ENCODE data around the gene ROBO4.
A peak's percentile ranks its signal among the peaks of the same experiment; 100 is the strongest.

ROBO4 gene

DNA sequence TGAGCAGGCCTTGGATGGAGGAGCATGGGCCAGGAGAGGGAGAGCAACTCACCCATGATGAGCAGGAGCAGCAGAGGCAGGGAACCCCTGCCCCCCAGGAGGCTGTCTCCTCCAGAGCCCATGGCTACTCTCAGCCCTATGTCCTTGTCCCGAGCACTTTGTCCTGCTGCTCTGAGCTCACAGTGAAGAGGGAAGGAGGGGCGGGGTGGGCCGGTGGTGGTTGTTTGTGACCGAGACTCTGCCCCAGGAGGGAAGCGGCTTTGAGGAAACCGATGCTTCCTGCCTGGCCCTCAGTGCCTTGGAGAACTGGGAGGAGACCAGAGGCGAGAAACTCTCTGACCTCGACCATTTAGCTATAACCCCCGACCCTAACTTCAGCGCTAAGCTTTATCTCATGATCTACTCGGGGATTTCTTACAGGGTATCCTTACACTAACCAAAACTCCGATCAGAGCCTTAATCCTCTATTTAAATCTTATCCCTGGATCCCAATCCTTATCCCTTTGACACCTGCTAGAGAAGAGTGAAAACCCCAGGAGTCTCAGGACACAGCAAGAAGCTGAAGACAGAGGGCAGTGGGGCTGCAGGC, at the start of gene ROBO4:
TSS of gene ROBO4 (minus strand) at position 192 of the 589 bp plus-strand sequence. CDS start at position 122, 70 bp downstream.
- no peak for DNase-seq (ENCODE audit: low read depth)

DNA sequence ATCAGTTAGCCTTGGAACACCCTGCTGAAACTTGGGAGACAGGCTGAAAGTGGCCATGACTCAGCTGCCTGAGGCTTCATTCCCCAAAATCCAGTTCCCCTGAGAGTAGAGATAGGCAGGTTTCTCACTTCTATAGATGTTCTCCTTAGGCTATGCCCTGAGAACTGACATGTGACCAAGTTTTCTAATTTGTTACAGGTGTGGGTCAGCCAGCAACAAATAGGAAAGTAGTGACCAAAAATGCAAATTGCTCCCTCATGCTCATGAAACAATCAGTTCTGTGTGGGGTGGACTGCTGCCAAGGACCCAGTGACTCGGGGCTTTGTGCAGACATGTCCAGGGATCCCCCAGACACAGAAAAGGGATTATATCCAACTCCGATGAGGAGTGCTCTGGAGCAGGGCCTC, 49.1 kb upstream of the ROBO4 start:
- no peak for DNase-seq (ENCODE audit: low read depth)

DNA sequence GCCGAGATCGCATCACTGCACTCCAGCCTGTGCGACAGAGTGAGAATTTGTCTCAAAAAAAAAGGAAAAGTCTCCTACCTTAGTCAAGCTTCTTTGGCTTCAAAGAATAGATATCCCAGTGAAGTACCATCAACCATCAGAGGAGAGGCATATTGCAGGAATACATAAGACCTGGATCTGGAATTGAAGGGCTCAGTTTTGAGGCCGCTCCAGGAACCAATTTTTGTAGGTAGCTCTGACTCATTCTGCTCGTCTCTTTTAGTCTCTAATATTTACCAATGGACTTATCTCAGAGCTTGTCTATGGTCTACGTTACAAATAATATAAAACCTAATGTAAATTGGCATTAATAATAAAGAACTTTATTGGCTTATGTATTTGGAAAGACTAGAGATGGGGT, 48.2 kb upstream of the ROBO4 start:
- DNase-seq (ENCODE audit: low read depth) = no peak

DNA sequence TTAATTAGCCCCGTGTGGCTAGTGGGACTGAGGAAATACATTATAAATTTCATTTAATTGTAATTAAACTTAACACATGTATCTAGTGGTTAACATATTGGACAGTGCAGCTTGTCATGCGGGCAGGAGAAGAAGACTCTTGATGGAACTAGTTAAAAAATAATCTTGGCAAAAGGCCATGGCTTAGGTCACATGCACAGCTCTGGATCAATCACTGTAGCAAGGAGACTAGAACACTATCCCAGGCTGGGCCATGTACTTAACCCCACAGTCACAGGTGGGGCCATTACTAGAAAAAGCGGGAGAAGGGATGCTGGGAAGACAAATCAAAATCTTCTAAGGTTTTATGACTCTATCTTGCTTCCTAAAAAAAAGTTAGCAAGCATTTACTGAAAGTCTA, 46.9 kb upstream of the ROBO4 start:
- DNase-seq (ENCODE audit: low read depth) = no peak

DNA sequence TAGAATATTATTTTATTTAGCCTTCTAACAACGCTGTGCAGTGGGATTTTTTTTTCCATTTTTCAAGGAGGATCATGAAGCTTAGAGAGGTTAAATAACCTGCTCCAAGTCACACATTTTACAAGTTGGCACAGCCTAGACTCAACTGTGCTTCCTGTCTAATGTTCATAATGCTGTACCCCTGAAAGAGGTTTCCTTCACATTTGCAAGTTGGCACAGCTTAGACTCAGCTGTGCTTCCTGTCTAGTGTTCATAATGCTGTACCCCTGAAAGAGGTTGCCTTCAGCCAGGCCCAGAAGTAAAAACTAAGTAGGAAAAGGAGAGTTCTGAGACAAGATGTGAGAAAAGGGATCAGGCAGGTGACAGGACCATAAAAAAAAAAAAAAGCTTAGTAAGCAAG, 46.1 kb upstream of the ROBO4 start:
- DNase-seq (ENCODE audit: low read depth) = no peak

DNA sequence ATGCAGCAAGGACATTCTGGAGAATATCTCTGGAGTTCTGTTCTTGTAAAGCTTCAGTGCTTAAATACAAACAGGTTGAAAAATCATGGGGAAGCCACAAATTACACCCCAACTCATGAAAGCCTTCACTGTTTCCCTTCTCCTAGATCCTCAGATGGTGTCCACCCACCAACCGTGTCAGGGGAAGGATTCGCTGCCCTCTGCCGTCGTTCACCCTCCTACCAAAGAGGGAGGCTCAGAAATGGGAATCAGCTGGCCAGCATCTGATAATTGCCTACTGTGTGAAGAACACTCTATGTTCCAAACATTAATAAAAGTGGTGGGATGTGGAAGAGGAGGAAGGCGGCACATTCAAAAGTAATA, 45.6 kb upstream of the ROBO4 start:
- no peak for DNase-seq (ENCODE audit: low read depth)

DNA sequence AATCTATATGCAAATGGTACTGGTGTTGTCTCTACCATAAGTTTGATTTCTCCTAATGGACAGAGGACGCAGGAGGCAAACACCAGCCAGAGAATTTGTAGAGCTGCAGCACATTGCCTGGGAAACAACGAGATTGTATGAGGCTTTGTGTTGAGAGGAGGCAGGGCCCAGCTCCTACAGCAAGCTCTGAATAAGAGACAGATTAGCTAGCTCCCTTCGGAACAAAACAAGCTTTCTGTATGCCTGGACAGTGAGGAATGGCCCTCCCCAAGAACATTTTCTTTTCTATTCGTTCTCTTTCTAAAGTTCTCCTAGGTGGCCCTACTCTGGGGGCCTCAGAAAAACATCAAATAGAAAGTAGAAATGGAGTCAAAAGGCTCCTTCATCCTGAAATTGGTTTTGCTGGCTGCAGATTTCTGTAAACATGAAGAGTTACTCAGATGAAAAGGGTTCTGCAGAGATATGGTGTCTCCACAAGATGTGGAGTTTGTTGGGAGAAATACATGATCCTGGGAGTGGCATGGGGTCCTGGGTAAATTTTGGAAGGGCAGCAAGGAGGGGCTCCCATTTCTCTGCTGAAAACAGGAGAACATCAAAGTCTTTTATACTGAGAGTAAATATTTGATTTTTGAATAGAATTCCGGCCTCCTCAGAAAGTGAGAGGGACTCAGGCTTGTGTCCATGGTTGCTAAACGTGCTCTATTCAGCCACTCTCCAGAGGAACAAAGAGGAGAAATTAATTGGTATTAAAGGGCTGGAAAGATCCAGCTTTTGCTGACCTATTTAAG, 45.0 kb upstream of the ROBO4 start:
- no peak for DNase-seq (ENCODE audit: low read depth)

DNA sequence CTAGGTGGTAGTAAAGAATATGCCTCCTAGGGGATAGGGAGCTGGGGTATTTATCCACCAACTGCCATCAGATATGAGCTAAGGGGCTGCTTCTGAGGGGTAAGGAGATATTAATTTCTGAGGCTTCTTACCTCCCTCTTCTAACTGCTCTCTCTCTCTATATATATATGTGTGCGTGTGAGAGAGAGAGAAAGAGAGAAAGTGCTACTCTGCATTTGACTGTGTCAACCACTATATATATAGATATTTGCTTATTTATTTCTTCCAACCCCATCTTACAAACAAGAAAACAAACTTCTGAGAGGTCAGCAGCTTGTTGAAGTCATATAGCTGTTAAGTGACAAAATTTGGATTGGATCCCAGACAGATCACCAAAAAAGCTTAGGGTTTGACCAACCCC, 44.0 kb upstream of the ROBO4 start:
- no peak for DNase-seq (ENCODE audit: low read depth)

DNA sequence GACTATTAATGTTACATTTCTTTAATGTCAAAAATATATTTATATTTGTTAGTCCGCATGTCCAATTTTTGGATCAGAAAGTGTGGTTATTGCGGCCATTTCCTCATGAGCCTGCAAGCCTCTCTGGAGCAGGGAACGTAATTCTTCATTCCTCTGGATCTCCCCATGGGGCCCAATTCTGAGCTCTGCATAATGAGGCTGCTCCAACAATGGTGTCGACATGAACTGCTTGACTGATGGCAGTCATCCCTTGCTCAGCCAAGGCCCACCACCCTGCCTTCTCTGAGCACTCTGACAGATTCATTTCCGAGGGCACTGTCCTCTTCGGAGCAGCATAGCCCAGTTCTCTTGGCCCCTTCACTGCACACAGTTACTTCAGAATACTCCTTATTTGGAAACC, 41.3 kb upstream of the ROBO4 start:
- no peak for DNase-seq (ENCODE audit: low read depth)

DNA sequence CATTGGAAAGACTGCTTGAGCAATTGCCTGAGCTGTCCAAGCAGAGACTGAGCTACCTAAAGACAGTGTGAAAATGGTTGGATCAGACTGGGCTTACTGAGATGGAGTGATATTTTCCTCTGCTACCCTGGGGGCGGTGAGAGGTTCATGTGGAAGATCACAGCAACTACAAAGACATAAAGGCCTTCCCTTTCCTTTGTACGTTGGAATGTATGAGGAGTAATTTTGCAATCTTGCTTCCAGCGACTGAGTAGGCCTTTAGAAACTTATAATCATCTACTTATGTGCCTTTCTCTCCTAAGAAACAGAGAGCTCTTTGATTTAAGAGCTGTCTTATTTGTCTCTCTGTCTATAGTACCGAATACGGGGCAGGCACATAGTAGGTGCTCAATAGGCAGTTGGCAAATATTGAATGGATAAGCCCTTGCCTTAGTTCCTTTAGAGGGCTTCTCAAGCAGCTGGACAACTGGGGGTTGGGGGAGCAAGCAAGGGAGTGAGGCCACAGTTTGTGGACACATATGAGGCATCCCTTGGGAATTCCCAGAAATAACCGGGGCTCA, 40.6 kb upstream of the ROBO4 start:
- no peak for DNase-seq (ENCODE audit: low read depth)

DNA sequence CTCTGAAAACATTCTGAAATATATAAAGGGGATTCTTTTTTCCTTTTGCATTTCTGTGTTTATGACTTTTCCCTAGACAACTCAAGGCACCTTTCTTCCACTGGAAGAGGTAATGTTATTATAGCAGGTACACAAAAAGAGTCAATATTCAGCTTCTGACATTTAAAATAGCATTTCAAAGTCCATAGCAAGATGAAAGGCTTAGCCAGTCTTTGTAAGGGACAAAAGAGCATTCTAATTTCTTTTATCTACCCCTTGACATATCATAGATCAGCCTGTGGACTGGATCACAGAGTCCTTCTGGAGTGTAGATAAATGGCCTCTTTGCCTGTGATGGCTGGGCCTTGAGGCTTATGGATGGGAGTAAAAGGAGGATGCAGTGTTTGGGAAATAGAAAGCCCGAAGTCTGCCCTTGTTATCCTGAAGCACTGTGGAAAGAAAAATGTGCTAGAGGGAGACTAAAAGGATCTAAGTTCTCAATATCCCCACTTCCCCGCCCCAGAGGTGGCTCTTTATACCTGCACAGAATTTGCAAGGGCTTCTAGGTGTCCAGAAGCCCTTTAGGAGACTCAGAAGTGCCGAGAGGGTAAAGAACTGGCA, 39.8 kb upstream of the ROBO4 start:
- DNase-seq (ENCODE audit: low read depth) = no peak

DNA sequence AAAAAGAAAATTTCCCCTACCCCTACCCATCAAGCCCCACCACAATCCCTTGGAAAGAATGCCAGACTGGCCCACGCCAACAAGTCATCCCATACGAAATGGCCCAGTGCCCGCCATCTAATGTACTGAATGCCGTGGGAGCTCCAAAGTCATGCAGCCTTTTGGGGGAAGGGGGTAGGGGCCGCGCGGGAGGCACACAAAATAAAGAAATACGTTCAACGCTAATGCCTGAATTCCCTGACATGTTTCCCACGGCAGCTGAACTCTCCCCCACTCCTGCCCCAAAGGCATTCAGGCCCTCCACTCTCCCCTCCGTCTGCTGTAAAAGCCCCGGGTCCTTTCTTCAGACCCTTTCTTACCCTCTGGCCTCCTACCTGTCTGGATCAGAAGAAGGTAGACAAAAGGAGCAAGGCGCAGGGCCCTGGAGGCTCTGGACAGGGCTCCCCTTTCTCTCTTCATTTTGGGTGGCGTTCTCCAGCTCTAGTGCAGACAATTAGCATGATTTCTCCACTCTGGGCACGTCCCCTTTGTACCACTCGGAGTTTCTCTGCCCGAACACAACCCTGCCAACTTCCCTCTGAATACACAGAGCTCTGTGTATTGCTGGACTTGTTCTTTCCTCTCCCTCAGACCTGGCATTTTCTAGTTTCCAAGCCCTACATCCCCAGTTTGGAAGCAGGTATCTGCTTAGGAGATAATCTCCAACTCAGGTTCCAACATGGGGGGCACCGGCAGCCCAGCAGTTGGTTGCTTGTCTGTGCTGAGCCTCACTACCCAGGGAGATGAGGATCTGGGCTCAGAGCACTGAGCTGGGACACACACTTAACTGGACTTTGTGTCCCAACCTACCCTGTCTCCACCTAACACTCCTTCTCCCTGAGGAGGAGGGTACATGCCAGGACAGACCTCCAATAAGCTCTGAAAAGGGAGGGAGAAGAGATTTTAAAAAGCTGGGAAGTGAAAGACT, 38.2 kb upstream of the ROBO4 start, which contains the start of gene HEPACAM:
TSS of gene HEPACAM (minus strand) at position 500 of the 967 bp plus-strand sequence. CDS start at position 459, 41 bp downstream.
- DNase-seq (ENCODE audit: low read depth) = no peak

DNA sequence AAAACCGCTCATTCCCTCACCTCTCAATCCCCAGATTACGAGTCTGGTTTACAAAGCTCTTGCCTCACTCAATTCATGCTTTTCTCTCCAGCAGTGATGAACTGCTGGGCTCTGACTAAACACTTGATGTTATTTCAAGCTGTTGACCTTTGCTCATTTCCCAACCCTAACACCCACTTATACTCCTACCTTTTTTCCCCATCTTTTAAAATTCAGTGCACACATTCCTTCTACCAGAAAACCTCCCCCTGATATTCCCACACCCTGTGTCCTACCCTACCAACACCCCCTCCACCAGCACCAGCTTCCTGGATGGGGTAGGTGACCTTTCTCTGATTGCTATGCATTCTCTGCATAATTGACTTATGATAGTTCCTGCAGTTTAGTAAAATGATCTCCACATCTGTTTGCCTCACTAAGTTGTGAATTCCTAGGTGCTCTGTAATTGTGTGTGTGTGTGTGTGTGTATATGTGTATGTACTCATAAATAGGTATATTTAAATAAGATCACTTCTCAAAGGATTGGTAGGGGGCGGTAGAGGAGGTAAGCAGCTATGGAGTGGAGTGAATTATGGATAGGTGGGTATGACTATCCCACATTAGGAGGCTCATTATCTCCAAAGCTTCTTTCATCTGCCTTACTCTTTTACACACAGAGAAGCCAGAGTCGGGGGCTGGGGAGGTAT, 37.3 kb upstream of the ROBO4 start:
- peak; percentile 88 for DNase-seq (ENCODE audit: low read depth)

DNA sequence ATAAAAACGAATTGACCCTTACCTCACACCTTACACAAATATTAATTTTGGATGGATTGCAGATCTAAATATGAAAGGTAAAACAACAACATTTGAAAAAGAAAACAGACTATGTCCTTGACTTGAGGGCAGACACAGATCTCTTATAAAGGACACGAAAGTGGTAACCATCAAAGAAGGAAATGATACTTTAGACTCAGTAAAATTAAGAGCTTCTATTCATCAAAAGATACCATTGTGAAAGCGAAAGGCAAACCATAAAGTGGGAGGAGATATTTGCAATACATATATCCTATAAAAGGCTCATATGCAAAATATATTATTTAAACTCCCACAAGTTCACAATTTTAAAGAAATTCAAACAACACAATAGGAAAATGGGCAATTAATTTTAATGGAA, 33.1 kb upstream of the ROBO4 start:
- DNase-seq (ENCODE audit: low read depth) = no peak

DNA sequence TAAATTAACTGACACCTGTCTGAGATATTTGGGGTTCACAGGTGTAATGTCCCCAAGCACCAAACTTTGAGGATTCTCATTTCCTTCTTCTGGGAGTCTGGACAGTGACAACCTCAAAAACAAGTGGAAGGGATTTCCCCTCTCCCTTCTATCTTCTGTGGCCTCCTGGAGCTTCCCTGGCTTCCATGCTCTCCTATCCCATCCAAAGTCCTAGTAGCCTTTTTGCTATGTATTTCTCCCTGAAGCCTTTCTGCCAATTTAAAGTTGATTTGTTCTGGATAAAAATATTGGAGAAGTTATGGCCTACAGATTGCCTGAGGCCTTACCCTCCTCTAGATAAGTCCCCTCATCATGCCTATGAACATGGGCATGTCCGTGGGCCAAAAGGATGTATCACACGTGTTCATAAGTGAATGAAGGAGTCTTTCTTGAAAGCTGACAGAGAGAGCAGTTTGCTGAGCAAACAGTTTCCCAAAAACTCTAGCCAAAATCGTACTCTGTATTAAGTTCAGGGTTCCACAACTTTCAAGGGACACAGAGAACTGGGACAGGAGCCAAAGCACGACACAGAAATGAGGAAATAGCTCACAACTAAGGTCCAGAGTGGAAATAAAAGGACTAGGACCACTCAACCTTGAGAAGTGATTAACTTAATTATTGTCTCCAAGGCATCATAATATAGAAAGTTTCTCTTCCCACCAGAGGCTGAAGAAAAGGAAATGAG, 31.4 kb upstream of the ROBO4 start:
- DNase-seq (ENCODE audit: low read depth) = no peak

DNA sequence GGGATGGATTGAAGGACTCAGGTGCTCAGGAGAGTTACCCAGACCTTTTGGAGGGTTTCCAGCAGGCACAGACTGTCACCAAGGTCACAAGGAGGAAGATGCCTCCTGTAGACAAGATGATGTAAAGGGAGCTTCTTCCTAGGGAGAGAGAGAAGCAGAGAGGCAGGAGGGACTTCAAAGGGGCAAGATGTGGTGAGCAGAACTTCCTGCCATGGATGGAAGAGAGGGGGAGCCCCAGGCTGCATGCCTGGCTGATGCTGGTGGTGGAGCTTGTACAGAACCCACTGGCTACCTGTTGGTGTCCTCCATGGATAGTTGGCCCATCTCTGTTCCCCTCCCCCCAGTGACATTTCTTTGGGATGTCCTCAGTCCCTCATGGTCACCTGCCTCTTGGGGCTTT, 25.6 kb upstream of the ROBO4 start:
- no peak for DNase-seq (ENCODE audit: low read depth)

DNA sequence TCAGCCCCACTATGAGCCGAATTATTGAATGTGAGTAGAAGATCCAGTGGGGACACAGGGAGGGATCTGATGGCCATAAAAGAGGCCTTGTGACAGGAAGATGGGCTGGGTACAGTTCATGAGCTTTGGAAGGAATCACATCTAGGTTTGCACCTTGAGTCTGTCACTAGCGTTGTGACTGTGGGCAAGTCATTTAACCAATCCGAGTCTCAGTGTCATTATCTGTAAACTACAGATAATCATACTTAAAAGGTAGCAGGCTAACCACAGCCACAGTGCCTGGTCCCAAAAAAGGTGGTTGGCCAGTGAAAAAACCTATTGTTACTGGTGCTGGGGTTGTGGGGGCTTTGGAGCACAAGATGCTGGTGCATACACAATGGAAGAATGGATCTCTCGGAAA, 25.2 kb upstream of the ROBO4 start:
- DNase-seq (ENCODE audit: low read depth) = no peak

DNA sequence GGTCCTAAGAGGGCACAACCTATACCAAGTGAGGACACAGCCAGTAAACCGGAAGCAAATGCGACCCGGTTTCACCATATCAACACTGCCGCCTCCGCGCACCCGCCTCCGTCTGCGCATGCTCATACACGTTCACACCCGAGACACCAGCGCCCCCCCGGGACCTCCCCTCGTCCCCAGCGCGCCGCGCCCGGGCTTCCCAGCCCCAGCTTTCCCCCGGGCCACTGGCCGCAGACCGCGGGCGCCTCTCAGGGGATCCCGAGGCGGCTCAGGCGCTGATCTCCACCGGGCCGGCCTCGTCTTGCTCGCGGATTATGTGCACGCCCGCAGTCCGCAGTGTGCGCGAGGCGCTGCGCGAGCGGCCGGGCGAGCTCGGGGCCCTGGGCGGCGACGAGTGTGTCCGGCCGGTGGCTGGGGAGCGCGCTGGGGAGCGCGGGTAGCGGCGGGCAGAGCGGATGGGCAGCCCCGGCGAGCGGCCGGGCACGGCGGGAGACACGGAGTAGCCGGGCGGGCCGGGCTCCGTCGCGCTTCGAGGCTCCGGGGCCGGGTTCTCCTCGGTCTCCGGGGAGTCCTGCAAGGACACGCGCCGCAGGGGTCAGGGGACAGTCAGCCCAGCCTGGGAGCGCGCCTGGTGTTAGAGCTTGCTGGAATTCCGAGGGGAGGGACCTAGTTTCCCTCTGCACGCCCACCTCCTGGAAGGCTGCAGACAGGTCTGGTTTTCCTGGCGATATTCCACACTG, 23.4 kb upstream of the ROBO4 start:
- no peak for DNase-seq (ENCODE audit: low read depth)

DNA sequence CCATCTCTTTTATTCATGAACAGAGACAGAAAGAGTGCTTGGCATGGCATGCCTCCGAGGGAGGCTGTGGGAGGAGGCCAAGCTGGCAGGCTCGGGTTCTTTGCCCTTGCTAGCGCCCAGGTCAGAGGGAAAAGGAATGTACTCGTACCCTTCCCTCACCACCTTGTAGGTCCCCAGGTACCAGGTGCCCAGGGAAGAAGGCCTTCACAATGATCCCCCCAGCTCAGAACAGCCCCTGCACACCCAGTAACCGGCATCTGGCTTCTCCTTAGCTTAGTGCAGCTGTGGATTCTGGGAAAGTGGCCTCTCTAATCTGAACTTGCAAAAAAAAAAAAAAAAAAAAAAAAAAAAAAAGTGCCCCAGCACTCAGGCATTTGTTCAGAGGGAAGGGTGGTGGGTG, 22.7 kb upstream of the ROBO4 start:
- DNase-seq (ENCODE audit: low read depth) = no peak

DNA sequence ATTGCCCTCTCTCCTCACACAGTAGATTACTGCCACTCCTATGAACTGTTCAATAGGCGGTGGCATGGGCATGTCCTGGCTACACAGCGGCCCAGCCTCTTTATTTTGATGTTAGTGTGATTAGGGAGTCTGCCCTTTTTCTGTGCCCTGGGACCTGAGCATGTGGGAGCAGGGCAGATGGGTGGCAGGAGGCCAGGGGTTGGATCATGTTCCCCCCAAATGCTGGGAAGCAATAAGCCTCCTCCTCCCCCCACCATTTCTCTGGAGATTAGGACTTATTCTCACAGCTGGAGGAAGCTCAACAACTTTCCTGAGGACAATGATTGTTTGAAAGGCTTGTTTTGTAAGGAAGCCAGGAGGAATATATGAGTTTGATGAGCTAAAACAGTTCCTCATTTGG, 22.2 kb upstream of the ROBO4 start:
- DNase-seq (ENCODE audit: low read depth) = no peak
